Esophagus muscularis mucosa (tissue), 4 donors: ENCODE measurements around the gene PPP1R12C. TPM values are rescaled to one million over a fixed set of nuclear protein-coding genes. Genes with fewer than 3 reads are reported as not detected.
"Not testable (repeated sequence)": the region's sequence is repeated elsewhere in the genome, so short reads cannot be mapped to it uniquely, and the experiment has no call there.

Experiments
- DNase-seq: peaks from one replicate; pipeline ENCODE4 v3.0.0-alpha.2; 2017; ENCODE audit errors: extremely low spot score
- H3K27ac ChIP-seq, 4 donors: fragments of 200-600 bp; sonication (generic); replicated peaks in 1 of 4; 1 replicate in 3 of 4; 2 replicates in 1 of 4; pipeline ENCODE4 v1.5.1; 2016 to 2019; ENCODE audit warnings: mild to moderate bottlenecking in 1 of 4
- H3K27me3 ChIP-seq, 4 donors: fragments of 200-600 bp; sonication (generic); one replicate each; pipeline versions ENCODE4 v1.5.1 to v1.6.0; 2016 to 2019
- H3K36me3 ChIP-seq, 4 donors: fragments of 200-600 bp; sonication (generic); one replicate each; pipeline ENCODE4 v1.5.1; 2016 to 2019
- H3K4me1 ChIP-seq, 4 donors: fragments of 200-600 bp; sonication (generic); one replicate each; pipeline ENCODE4 v1.5.1; 2016 to 2019
- H3K4me3 ChIP-seq, 4 donors: fragments of 200-600 bp; sonication (generic); 1 replicate in 2 of 4; 2 replicates in 2 of 4; pipeline ENCODE4 v1.5.1; 2016 to 2019; ENCODE audit warnings: mild to moderate bottlenecking in 4 of 4, moderate library complexity in 1 of 4
- H3K9me3 ChIP-seq, 4 donors: fragments of 200-600 bp; sonication (generic); 1 replicate in 3 of 4; 2 replicates in 1 of 4; pipeline ENCODE4 v1.5.1; 2016 to 2019
- CTCF ChIP-seq, 3 experiments: fragments of 200-600 bp in 2 of 3; fragments of 450-650 bp in 1 of 3; sonication (generic) in 2 of 3; IDR thresholded peaks; one replicate each; pipeline ENCODE4 v1.5.1; 2017 to 2019; ENCODE audit warnings: antibody characterized with exemption in 3 of 3, mild to moderate bottlenecking in 2 of 3, moderate library complexity in 1 of 3
- EP300 ChIP-seq: sonication (generic); formaldehyde crosslinking; IDR thresholded peaks from one replicate; pipeline ENCODE4 v1.6.1; 2017; ENCODE audit warnings: antibody characterized with exemption
- POLR2A ChIP-seq: fragments of 450-650 bp; IDR thresholded peaks from one replicate; pipeline ENCODE4 v1.6.1; 2017; ENCODE audit warnings: antibody characterized with exemption, moderate library complexity, mild to moderate bottlenecking, low read depth
- POLR2AphosphoS5 ChIP-seq, 2 donors: sonication (generic); formaldehyde crosslinking; IDR thresholded peaks; one replicate each; pipeline ENCODE4 v1.6.1; 2017; ENCODE audit warnings: antibody characterized with exemption in 2 of 2
- WGBS: methylation state at CpG from one replicate; pipeline ENCODE4 v1.1.5; 2018; 5-methylcytosine and 5-hydroxymethylcytosine counted together
- intact Hi-C: fragments of 100-400 bp; cut with DNase I; formaldehyde crosslinking; loops from one replicate; pipeline ENCODE4 v1.15.1; 2023
- total RNA-seq, 4 donors: library from RNA; depleted of rRNA; stranded (reverse); fragments of >200 nt; gene quantifications; one replicate each; pipeline versions ENCODE4 v1.1.0 to v1.2.1, GENCODE V29; 2016

PPP1R12C gene
- total RNA-seq, 4 donors from 2014 or later = 257 to 451 (median 351) TPM

- H3K36me3 ChIP-seq = peaks cover 16 to 59% (median 47%) of the 10 kb centered on the region in 4 donors
- DNase-seq = no peak
- intact Hi-C loops = loop anchor here (10.0 kb wide), 1 partner anchor 545 kb away; the partner anchor contains the start of gene U2AF2
- peak overlapping the region; percentile 96 to 99 (median 97) for H3K27ac ChIP-seq
- TF ChIP-seq POLR2A (no peak), EP300 (no peak), POLR2AphosphoS5 (IDR thresholded peaks at IDR 0.05) (no peak), CTCF (IDR thresholded peaks at IDR 0.05) (no peak)
- WGBS = 82% methylated on average over 15 of the region's 20 CpGs
- H3K4me3 ChIP-seq = no peak overlapping the region
- H3K4me1 ChIP-seq = peaks cover 34 to 59% (median 52%) of the 10 kb centered on the region in 4 donors
- no peaks in the 10 kb centered on the region for H3K27me3 ChIP-seq
- H3K9me3 ChIP-seq = no peaks in the 10 kb centered on the region
Observed at GRCh38 chr19:55109527-55110291, 7.7 kb downstream of the PPP1R12C start.

GRCh38 chr19:55107252-55107651 lies 10.2 kb downstream of the PPP1R12C start:
- DNase-seq, intact Hi-C loops, H3K27me3 ChIP-seq, H3K27ac ChIP-seq, H3K4me3 ChIP-seq, H3K9me3 ChIP-seq: not testable (repeated sequence)
- peaks cover 28 to 70% (median 57%) of the 10 kb centered on the region in 4 donors for H3K36me3 ChIP-seq
- 100% methylated on average over 3 of the region's 3 CpGs for WGBS
- H3K4me1 ChIP-seq = peaks cover 10 to 34% (median 28%) of the 10 kb centered on the region in 4 donors

- Histone ChIP-seq H3K27ac (no peak overlapping the region), H3K4me3 (no peak overlapping the region), H3K4me1 (peaks cover 3 to 28% (median 21%) of the 10 kb centered on the region in 4 donors), H3K9me3 (peaks cover 0 to 6% (median 2%) of the 10 kb centered on the region in 4 donors), H3K36me3 (peaks cover 35 to 70% (median 60%) of the 10 kb centered on the region in 4 donors), H3K27me3 (no peaks in the 10 kb centered on the region)
- no peak for DNase-seq
- intact Hi-C loops = no loop called here
- 92% methylated on average over 5 of the region's 6 CpGs for WGBS
- TF ChIP-seq CTCF (IDR thresholded peaks at IDR 0.05) (no peak), POLR2A (no peak), EP300 (no peak), POLR2AphosphoS5 (IDR thresholded peaks at IDR 0.05) (no peak)
Observed at GRCh38 chr19:55106591-55106990, 10.8 kb downstream of the PPP1R12C start.

GRCh38 chr19:55105237-55105636 lies 12.2 kb downstream of the PPP1R12C start:
- H3K9me3 ChIP-seq = peaks cover 0 to 6% (median 2%) of the 10 kb centered on the region in 4 donors
- intact Hi-C loops = no loop called here
- DNase-seq = no peak
- TF ChIP-seq EP300 (no peak), CTCF (IDR thresholded peaks at IDR 0.05) (no peak), POLR2A (no peak), POLR2AphosphoS5 (IDR thresholded peaks at IDR 0.05) (no peak)
- peaks cover 5 to 23% (median 8%) of the 10 kb centered on the region in 4 donors for H3K4me1 ChIP-seq
- WGBS = no CpG with 5 or more reads among the region's 2 CpGs
- no peak overlapping the region for H3K4me3 ChIP-seq
- H3K36me3 ChIP-seq = peaks cover 42 to 80% (median 70%) of the 10 kb centered on the region in 4 donors
- no peak overlapping the region for H3K27ac ChIP-seq
- no peaks in the 10 kb centered on the region for H3K27me3 ChIP-seq

- TF ChIP-seq CTCF (IDR thresholded peaks at IDR 0.05) (no peak), POLR2A (no peak), POLR2AphosphoS5 (IDR thresholded peaks at IDR 0.05) (no peak), EP300 (no peak)
- 93% methylated on average over 5 of the region's 9 CpGs for WGBS
- intact Hi-C loops = no loop called here
- Histone ChIP-seq H3K4me3 (no peak overlapping the region), H3K27me3 (no peaks in the 10 kb centered on the region), H3K36me3 (peaks cover 42 to 81% (median 71%) of the 10 kb centered on the region in 4 donors), H3K9me3 (peaks cover 0 to 6% (median 2%) of the 10 kb centered on the region in 4 donors), H3K27ac (no peak overlapping the region), H3K4me1 (peaks cover 9 to 29% (median 22%) of the 10 kb centered on the region in 4 donors)
- DNase-seq = no peak
Observed at GRCh38 chr19:55103190-55103589, 14.2 kb downstream of the PPP1R12C start.
